D721Med (cell line): ENCODE measurements around the gene ADAMTSL1.

Experiments used
- DNase-seq: peaks from one replicate; pipeline ENCODE4 v3.0.0; 2011; ENCODE audit warnings: low spot score; ENCODE audit not compliant: insufficient read length
- FAIRE-seq: peaks from 2 replicates; lab custom pipeline; 2011; peaks lifted over from hg19 to GRCh38; lab: Jason Lieb, UNC
- CTCF ChIP-seq: IDR thresholded peaks from 2 replicates; pipeline ENCODE4 v1.5.1; 2012; ENCODE audit warnings: mild to moderate bottlenecking, control low read depth; ENCODE audit not compliant: insufficient read depth; ENCODE audit errors: missing control alignments

Gene ADAMTSL1

DNA sequence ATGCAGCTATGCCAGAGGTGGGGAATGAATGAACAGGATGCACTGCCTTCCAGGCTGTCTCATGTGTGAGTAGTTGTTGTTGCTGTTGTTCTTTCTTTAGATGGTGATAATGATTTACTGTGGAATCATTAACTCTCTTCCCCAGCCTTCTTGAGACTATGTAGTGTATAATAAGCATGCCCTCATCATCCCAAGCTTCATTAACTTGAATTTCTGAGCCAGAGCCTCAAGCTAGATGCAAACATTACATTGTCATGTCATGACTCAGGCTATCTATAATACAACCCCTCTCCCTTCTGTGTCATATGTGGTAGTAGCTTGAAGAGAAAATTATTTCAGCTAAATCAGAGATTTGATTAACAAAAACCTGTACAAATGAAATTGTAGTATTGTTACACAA, 10.0 kb upstream of the ADAMTSL1 start:
- DNase-seq (no peak), FAIRE-seq (no peak)
- no peak for TF ChIP-seq CTCF

DNA sequence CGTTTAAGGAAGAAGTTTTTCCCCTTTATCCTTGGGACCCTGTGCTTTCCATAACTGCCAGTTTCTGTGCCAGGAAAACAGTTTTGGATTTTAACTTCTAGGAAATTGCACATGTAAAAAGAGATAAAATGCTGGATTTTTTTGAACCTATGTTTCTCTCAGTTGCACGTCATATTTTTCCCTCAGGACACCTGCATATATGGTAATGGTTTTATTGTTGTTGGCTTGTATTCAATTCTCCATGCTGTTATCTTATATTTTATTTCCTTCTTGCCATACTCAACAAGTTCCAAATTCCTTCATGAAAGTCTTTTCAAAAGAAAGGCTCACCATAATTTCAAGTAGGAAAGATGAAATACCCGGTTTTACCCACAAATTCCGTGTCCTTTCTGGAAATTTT, 7.9 kb upstream of the ADAMTSL1 start:
- DNase-seq (no peak), FAIRE-seq (no peak)
- no peak for TF ChIP-seq CTCF

DNA sequence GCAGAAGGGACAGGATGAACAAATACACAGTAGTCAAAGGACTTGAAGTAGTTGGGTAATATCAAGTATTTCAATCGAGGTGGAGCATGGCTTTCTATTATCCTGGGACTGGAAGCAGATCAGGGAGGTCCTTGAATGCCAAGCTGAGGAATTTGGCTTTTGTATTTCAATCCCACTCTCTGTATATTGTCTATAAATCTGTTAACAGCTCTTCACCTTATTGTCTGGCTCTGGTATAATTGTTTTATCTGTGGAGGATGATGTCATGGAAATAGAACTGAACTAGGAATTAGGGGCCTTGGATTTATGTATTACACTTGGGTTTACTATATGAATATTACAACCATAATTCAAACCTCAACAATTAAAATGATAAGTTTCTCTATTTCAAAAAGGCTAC, 6.3 kb upstream of the ADAMTSL1 start:
- TF ChIP-seq CTCF: no peak
- no peak for DNase-seq
- FAIRE-seq: no peak

GRCh38 chr9:18472435-18472834, 1.5 kb upstream of the ADAMTSL1 start:
- DNase-seq (no peak), FAIRE-seq (no peak)
- no peak for TF ChIP-seq CTCF

GRCh38 chr9:18472841-18473251, 1.1 kb upstream of the ADAMTSL1 start:
- no peak for TF ChIP-seq CTCF
- no peak for FAIRE-seq
- DNase-seq: no peak

GRCh38 chr9:18474783-18475182, 830 bp downstream of the ADAMTSL1 start:
- FAIRE-seq: peak; percentile 67
- DNase-seq: no peak
- no peak for TF ChIP-seq CTCF

DNA sequence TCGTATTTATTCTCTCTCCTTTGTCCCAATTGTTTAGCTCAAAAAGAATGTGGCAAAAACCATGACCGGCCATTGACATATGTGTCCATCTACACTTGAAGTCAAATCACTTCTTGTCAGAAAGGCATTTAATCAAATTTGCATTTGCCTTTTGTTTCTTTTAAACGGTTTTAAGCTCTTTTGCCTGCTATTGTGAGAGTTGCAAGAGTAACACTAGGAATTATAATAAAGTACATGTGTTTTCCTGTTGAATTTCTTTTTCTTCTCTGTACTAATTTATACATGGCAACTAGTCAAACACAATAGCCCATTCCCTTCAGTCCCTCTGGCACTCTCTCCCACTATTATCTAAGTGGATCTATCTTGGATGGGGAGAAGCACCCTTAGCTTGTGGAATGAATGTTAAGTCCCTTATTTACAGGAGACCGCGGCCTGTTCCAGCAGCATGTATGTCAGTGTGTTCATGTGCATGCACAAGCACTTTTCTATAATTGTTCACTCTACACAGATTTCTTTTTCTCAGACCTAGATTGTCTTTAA, 3.2 kb downstream of the ADAMTSL1 start:
- FAIRE-seq (no peak), DNase-seq (no peak)
- no peak for TF ChIP-seq CTCF
